GM19035 (cell line): ENCODE measurements around the gene MESD.
"Not testable (repeated sequence)": the region's sequence is repeated elsewhere in the genome, so short reads cannot be mapped to it uniquely, and the experiment has no call there.

ENCODE experiments used
- ATAC-seq: cut with Tn5 transposase; IDR thresholded peaks from one replicate; pipeline ENCODE4 v1.9.1; 2021; ENCODE audit not compliant: unreplicated experiment

MESD gene

DNA sequence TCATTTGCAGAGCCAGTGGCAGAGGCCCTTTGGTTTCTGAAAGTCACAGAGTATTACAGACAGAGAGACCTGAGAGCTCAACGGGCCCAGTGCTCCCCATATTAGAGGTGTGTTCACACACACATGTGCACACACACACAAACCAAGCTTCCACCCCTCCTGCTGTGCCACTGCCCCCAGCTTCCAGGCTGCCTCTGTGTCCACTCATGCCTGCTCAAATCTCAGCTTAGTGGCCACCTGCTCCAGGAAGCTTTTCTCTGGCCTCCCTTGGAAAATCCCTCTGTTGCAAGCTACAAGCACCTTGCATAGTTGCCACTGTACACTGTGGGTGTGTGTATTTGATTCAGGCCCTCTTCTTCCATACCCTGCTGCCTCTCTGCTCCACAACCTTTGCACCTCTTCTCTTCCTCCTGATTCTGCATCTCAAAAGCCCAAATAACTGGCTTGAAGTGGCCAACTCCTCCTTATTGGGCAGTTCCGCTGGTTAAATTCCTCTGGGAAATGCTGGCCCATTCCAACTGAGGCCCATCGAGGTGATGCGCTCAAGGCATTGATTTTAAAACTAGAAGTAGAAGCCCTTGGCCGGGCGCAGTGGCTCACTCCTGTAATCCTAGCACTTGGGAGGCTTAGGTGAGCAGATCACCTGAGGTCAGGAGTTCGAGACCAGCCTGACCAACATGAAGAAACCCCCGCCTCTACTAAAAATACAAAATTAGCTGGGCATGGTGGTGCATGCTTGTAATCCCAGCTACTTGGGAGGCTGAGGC lies 23.0 kb downstream of the MESD start:
- ATAC-seq = no peak

DNA sequence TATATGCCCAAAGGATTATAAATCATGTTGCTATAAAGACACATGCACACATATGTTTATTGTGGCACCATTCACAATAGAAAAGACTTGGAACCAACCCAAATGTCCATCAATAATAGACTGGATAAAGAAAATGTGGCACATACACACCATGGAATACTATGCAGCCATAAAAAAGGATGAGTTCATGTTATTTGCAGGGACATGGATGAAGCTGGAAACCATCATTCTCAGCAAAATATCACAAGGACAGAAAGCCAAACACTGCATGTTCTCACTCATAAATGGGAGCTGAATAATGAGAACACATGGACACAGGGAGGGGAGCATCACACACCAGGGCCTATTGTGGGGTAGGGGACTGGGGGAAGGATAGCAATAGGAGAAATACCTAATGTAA lies 24.2 kb downstream of the MESD start:
- ATAC-seq = not testable (repeated sequence)

DNA sequence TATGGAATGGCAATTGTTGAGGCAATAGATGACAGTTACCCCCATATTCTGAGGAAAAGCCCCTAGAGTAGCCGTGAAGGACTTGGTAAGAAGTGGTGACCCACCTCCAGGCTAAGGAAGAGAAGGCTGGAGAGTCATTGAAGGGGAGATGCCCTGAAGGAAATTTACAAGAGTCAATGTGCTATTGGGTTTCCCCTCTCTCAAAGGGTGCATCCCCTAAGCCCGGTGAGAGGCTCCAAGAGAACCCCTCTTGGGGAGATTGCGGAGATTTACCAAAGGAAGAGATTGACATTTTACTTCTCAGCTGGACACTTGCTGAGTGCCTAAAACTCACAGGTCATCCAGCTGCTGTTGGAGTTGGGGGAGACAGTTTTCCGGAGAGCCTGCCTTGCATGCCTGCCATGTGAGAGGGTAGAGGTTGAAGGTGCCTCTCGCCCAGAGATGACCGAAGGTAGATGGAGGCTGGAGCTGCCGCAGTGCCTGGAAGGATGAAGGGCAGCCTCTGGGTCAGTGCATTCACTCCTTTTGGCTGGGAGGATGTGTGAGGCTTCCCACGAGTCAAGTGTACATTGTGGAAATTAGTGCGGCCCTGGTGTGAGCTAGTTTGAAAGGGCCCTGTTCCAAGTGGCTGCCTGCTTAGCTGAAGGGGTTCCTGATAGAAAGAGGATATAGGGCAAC lies 30.7 kb downstream of the MESD start:
- no peak for ATAC-seq

DNA sequence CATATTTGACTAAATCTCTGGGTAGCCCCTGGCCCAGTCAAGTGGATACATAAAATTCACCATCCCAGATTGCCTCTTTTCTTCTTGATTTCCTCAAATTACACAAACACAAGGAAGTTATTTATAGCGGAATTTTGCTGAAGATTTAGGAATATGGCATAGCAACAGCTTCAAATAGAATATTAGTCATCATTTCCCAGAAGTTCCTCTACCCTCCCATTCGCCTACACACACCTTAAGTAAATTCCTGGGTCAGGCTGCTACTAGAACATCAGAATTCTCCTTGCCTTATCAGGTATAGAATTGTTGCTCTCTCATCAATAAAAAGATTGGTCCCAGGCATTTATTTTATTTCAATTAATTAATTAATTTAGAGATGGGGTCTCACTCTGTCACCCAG lies 31.6 kb downstream of the MESD start:
- ATAC-seq = no peak

DNA sequence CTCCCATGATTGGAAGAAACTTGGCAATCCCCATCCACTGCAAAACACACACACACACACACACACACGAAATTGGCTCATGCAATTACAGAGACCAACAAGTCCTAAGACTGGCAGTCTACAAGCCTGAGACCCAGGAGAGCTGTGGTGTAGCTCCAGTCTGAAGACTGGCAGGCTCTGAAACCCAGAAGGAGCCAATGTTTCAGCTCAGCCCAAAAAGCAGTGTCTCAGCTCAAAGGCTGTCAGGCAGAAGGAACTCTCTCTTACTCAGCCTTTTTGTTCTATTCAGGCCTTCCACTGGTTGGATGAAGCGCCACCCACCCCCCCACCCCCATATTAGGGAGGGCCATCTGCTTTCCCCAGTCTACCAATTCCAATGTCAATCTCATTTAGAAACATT lies 32.1 kb downstream of the MESD start:
- no peak for ATAC-seq

DNA sequence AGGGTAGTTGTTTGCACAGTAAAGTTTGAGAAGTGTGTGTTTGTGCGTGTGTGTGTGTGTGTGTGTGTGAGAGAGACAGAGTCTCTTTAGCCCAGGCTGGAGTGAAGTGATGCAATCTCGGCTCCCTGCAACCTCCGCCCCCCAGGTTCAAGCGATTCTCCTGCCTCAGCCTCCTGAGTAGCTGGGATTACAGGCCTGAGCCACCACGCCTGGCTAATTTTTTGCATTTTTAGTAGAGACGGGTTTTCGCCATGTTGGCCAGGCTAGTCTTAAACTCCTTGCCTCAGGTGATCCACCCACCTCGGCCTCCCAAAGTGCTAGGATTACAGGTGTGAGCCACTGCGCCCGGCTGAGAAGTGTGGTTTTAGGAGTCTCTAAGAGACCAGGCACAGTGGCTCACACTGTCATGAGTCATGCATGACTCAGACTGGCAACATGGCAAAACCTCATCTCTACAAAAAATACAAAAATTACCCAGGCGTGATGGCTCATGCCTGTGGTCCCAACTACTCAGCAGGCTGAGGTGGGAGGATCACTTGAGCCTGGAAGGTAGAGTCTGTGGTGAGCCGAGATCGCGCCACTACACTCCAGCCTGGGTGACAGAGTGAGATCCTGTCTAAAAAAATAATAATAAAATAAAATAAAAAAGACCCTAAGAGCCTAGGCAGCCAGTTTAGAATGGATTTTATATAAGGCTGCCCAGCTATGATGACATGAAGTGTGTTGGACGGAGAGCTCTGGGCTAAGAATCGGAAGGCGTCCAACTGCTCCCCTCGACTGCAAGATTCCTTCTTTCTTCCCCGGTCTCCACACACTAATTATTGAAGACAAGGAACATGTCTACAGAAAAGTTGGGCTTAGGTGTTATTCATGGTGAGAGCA lies 33.8 kb downstream of the MESD start:
- ATAC-seq = not testable (repeated sequence)

DNA sequence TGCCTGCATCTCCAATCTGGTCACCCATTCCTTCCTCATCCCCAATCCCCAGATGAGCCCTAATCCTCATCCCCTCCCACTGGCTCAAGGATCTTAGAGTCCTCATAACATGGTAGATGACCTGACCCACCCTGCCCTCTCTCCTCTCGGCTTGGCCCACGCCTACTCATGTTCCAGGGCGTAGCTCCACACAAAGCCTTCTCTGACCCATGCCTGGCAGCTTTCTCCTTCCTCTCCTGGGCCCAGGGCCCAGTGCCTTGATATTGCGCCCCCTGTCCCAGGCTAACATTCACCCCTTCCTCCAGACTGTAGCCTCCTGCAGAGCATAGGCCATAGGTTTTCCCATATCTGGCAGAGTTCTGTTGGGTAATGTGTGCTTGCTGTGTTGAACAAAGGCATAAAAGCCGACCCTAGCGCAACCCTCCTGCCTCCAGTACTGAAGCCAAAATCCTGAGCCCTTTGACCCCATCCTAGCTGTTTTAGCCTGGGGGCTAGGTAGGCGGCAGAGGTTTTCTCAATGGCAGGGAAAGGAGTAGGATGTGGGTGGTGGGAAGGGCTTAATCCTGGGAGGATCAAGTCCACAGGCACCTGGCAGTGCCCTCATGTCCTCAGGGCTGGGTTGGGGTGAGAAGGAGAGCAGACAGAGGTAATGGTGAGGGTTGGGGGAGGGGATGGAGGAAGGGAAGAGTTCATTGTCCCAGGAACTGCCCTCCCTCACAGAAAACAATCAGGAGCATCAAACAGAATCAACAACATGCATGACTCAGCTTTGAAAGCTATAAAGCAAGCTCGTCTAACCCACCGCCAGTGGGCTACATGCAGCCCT lies 35.5 kb downstream of the MESD start:
- no peak for ATAC-seq

DNA sequence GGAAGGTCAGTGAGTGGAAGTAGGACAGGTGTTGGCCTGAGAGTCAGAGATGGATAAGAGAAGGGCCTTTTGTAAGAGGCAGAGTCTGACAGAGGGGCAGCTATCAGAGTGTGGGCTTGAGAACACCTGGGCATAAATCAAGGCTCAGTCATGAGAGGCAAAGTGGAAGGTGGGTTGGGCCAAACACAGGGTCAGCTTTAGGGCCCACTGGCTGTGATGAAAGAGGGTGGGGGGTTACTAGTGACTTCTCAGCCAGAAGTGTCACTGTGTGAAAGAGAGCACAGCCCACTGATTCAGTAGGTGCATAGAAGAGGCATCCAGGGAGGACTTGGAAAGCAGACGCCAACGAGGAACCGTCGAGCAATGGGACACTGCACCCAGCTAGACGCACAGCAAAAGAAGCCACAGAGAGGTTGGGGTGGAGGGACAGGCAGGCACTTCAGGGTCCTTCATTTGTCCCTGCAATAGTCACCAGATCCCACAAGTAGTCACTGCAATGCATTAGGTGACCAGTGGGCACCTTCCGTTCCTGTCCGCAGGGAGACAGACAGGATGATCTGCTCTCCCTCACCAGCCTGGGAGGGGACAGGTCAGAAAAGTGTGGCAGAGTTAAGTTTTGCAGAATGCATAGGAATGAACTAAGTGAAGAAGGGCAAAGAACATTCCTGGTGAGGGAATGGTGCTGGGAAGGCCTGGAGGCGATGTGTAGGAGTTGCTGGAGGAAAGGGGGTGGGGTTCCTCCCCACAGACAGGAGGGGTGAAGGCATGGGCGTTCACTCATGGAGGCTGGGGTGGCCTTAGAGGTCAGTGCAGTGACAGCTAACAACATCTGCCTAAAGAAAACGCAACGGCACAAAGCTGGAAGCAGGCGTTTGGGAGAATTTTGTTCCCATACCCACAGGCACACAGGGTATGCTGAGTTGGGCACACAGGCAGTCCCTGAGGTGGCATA lies 36.3 kb downstream of the MESD start:
- no peak for ATAC-seq

DNA sequence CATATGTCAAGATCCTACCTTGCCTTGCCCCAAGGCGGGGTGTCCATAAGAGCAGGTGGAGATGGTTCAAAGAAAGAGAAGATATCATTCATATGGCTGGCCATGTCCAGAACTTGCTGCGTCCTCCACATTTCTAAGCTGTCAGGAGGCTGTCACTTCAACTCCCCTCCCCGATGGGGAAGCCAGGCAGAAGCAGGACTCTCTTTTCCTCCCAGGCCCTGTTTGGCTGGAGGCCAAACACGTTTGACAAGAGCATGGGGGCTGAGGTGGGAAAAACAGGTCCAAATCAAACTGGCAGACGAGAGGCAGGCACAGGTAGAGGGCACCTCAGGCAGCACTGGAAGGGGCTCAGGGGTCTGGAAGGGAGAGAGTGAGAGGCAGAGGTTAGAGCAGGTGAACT lies 37.7 kb downstream of the MESD start:
- ATAC-seq = no peak

DNA sequence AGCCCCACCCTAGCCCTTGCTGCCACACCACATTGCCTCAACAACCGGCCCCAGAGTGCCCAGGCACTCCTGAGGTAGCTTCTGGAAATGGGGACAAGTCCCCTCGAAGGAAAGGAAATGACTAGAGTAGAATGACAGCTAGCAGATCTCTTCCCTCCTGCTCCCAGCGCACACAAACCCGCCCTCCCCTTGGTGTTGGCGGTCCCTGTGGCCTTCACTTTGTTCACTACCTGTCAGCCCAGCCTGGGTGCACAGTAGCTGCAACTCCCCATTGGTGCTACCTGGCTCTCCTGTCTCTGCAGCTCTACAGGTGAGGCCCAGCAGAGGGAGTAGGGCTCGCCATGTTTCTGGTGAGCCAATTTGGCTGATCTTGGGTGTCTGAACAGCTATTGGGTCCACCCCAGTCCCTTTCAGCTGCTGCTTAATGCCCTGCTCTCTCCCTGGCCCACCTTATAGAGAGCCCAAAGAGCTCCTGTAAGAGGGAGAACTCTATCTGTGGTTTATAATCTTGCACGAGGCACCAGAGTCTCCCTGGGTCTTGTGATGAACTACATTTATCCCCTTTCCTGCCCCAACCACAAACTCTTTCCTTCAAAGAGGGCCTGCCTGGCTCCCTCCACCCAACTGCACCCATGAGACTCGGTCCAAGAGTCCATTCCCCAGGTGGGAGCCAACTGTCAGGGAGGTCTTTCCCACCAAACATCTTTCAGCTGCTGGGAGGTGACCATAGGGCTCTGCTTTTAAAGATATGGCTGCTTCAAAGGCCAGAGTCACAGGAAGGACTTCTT lies 39.1 kb downstream of the MESD start:
- ATAC-seq = no peak

DNA sequence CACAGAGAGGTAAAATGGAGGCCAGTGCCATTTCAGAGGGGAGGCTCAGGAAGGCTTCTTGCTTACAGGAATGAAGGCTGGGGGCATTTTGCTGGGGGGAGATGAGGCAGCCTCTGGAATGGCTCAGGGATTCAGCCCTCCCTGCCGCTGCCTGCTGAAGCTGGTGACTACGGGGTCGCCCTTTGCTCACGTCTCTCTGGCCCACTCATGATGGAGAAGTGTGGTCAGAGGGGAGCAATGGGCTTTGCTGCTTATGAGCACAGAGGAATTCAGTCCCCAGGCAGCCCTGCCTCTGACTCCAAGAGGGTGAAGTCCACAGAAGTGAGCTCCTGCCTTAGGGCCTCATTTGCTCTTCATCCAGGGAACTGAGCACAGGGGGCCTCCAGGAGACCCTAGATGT lies 39.9 kb downstream of the MESD start:
- ATAC-seq = no peak

DNA sequence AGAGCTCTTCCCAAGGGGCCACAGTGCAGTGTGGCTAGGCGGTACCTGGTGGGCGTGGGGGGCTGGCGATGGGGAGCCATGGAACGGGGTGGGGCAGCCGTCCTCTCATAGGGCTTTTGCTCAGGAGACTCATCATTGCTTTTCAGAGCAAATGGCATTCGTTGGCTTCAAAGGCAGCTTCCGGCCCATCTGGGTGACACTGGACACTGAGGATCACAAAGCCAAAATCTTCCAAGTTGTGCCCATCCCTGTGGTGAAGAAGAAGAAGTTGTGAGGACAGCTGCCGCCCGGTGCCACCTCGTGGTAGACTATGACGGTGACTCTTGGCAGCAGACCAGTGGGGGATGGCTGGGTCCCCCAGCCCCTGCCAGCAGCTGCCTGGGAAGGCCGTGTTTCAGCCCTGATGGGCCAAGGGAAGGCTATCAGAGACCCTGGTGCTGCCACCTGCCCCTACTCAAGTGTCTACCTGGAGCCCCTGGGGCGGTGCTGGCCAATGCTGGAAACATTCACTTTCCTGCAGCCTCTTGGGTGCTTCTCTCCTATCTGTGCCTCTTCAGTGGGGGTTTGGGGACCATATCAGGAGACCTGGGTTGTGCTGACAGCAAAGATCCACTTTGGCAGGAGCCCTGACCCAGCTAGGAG lies 40.8 kb downstream of the MESD start:
- ATAC-seq = no peak

DNA sequence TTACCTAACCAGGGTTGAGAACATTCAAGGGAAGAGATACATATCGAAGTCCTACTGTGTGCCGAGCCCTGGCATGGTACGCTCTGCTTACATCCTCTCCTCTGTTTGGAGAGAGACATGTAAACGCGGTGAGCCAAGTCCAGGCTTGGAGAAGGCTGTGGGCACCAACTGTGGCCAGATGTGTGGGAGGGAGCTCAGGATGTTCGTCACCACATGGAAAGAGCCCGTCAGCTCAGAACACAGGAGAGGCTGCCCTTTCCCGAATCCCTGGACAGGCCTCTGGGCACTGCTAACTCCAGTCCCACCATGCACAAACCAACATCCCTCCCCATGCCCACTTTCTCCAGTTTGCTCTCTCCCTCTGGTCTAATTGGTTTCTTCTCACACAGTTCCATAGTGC lies 43.0 kb downstream of the MESD start:
- ATAC-seq = no peak

DNA sequence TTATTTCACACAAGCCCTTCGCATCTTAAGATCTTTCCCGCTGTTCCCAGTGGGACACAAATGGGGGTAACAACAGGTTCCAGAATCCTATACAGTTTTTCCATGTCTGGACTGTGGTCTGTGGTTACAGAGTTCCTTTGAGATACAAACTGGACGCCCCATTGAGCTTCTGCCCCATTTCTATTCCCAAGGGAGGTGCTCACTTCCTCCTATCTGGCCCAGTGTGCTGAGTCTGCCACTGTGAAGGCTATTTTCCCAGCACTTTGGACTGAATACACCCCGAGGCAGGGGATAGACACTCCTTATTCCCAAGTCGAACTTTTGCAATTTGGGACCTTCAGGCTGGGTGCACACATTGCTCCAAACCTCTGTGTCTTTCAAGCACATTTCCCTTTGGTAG lies 44.0 kb downstream of the MESD start:
- ATAC-seq = no peak

DNA sequence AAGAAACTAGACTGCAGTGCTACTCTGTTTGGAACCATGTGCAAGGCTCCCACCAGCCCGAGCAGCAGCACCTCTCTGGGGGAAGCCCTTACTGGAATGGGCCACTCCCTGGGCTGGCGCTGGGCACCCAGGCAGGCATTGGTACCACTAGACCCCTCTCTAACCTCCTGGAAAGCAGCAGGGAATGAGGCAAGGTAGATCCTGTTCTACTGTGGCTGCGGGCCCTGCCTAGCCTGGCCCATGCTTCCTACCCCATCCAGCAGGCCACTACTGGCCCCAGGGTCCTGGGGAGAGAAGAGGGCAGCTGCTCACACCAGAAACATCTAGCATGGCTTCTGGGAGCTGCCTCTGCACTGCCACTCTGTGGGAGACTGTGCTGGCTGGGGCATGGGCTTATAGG lies 44.8 kb downstream of the MESD start:
- ATAC-seq = no peak

DNA sequence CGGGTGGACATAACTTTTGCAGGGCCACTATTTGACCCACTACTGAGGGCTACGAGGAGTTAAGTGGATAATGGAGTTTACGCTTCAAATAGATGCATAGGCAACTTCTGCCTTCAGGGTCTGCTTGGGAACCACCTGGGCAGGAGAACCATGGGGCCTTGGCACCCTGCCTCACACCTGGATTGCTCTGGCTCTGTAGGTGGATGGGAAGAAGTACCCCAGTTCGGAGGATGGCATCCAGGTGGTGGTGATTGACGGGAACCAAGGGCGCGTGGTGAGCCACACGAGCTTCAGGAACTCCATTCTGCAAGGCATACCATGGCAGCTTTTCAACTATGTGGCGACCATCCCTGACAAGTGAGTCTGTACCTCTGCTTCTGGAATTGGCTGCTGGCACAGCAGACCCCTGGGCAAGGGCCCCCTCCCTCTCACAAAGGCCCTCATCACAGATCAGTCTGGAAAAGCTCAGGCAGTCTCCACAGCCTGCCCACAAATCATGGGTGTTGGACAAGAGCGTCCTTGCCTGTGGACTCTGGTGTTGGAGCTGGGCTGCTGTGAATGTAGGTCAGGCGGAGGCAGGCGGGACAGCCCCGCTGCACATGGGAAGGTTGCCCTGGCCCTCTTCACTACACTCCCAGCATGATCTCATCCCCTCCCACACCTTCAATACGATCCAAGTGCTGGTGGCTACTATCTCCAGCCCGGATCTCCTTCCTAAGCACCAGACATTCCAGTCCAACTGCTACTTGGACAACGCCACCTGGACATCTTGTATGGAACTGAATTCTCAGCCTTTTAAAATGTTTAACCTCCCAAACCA lies 46.7 kb downstream of the MESD start:
- no peak for ATAC-seq

DNA sequence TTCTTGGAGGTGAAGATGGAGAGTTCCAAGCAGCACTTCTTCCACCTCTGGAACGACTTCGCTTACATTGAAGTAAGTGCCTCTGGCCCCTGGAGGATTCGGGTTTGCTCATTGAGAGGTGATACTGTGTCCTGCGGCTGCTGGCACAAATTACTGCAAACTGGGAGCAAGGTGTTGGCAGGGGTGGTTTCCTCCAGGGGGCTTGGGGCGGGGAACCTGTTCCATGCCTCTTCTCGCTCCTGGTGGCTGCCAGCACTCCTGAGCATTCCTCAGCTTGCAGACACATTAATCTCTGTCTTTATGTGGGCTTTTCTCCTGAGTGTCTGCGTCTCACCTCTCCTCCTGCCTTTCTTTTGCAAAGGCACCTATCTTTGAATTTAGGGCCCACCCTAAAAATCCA lies 47.4 kb downstream of the MESD start:
- ATAC-seq = no peak

DNA sequence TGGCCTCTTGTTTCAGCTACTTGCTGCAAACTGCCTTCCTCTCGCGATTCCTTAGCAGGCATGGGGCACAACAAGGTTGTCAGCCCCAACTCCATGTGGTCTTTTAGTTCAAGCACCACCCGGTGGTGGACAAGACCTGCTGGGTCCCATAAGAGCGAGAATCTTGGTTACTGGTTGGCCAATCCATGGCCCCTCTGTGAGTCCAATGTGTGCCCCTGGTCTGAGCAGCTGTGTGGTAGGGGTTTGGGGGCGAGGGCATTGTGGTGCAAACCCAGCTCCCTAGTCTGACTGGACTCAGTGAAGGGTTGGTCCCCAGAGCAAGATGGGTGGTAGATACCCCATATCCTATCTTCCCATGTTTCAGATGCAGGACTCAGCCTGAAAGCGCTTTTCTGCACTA lies 48.8 kb downstream of the MESD start:
- ATAC-seq = no peak
